HCT116 (cell line): ENCODE measurements around the gene DMWD. TPM values are rescaled to one million over a fixed set of nuclear protein-coding genes. Genes with fewer than 3 reads are reported as not detected.

Source experiments
- ATAC-seq: fragments of 200-7000 bp; cut with Tn5 transposase; 2 replicates; pipeline ENCODE4 v1.9.1; 2020; ENCODE audit warnings: mild to moderate bottlenecking, moderate library complexity
- BruUV-seq: library from RNA; stranded (reverse); fragments of 400-500 nt; replicated peaks from 2 replicates; lab custom pipeline; 2021; lab: Mats Ljungman, UMichigan
- CTCF ChIA-PET: fragments of 300-600 bp; sonication (Branson Sonifier 250); formaldehyde crosslinking; loops from one replicate; lab custom pipeline; 2021; ENCODE audit warnings: antibody characterized with exemption; lab: Charles Lee
- POLR2A ChIA-PET: fragments of 300-600, 350-600 bp; sonication (Branson Sonifier 250); formaldehyde crosslinking; loops from one replicate; lab custom pipeline; 2021; ENCODE audit warnings: antibody characterized with exemption; lab: Charles Lee
- RAD21 ChIA-PET, 2 experiments: fragments of 300-600 bp; sonication (Branson Sonifier 250); formaldehyde crosslinking; loops; one replicate each; lab custom pipeline; 2023; ENCODE audit warnings: low total read pairs in 2 of 2; ENCODE audit not compliant: uncharacterized antibody in 2 of 2, unreplicated experiment in 2 of 2, low non-redundant PET in 1 of 2; lab: Charles Lee
- DNase-seq: peaks from one replicate; pipeline ENCODE4 v3.0.0-alpha.2; 2010; ENCODE audit warnings: low read depth, low spot score
- H2AFZ ChIP-seq: fragments of 200-600 bp; shearing (Covaris generic), sonication (generic); 2 replicates; pipeline ENCODE4 v1.6.1; 2017; ENCODE audit warnings: low read depth, mixed run types, mixed read lengths, antibody characterized with exemption, low read length; ENCODE audit not compliant: poor library complexity, severe bottlenecking
- H3K27ac ChIP-seq: 2 replicates; pipeline ENCODE4 v1.5.1; 2012; ENCODE audit warnings: low read depth, low read length
- H3K27me3 ChIP-seq: fragments of 200-600 bp; sonication (generic); 2 replicates; pipeline ENCODE4 v1.6.1; 2016; ENCODE audit warnings: mixed run types, low read length, mixed read lengths; ENCODE audit not compliant: insufficient read depth
- H3K36me3 ChIP-seq, 2 experiments: fragments of 200-500 bp in 1 of 2; fragments of 200-600 bp in 1 of 2; sonication (Bioruptor generic) in 1 of 2; sonication (generic) in 1 of 2; 2 replicates each; pipeline versions ENCODE4 v1.5.1 to v1.6.1; 2014 to 2016; ENCODE audit warnings: low read length in 2 of 2, inconsistent platforms in 1 of 2, mixed read lengths in 1 of 2, mixed run types in 1 of 2; ENCODE audit not compliant: insufficient read depth in 2 of 2, control insufficient read depth in 1 of 2
- H3K4me1 ChIP-seq, 2 experiments: fragments of 200-600 bp in 1 of 2; sonication (generic) in 1 of 2; 2 replicates each; pipeline versions ENCODE4 v1.5.1 to v1.6.1; 2012 to 2017; ENCODE audit warnings: low read length in 2 of 2, inconsistent platforms in 1 of 2, mild to moderate bottlenecking in 1 of 2, mixed read lengths in 1 of 2, mixed run types in 1 of 2, moderate library complexity in 1 of 2; ENCODE audit not compliant: insufficient read depth in 2 of 2, control insufficient read depth in 1 of 2
- H3K4me2 ChIP-seq: fragments of 200-600 bp; sonication (generic); 2 replicates; pipeline ENCODE4 v1.6.1; 2017; ENCODE audit warnings: mixed run types, low read length, mixed read lengths
- H3K4me3 ChIP-seq, 2 experiments: fragments of 200-600 bp in 1 of 2; sonication (generic) in 1 of 2; replicated peaks in 1 of 2; 2 replicates each; pipeline ENCODE4 v1.5.1; 2011 to 2016; ENCODE audit warnings: low read length in 2 of 2, control low read depth in 1 of 2, low read depth in 1 of 2, mild to moderate bottlenecking in 1 of 2, mixed read lengths in 1 of 2, mixed run types in 1 of 2
- H3K79me2 ChIP-seq: fragments of 200-600 bp; sonication (generic); 2 replicates; pipeline ENCODE4 v1.6.1; 2017; ENCODE audit warnings: mild to moderate bottlenecking, mixed run types, low read length, moderate library complexity, mixed read lengths; ENCODE audit not compliant: insufficient read depth
- H3K9ac ChIP-seq: fragments of 200-600 bp; sonication (generic); 2 replicates; pipeline ENCODE4 v1.6.1; 2016; ENCODE audit warnings: low read length, mixed read lengths
- H3K9me2 ChIP-seq: fragments of 200-600 bp; sonication (generic), shearing (Covaris generic); 2 replicates; pipeline ENCODE4 v1.6.1; 2017; ENCODE audit warnings: mixed run types, mild to moderate bottlenecking, moderate library complexity; ENCODE audit not compliant: insufficient read depth
- H3K9me3 ChIP-seq, 2 experiments: fragments of 200-500 bp in 1 of 2; fragments of 200-600 bp in 1 of 2; sonication (Bioruptor generic) in 1 of 2; sonication (generic) in 1 of 2; 2 replicates each; pipeline ENCODE4 v1.6.1; 2014 to 2017; ENCODE audit warnings: low read length in 2 of 2, mixed read lengths in 2 of 2, inconsistent platforms in 1 of 2, low read depth in 1 of 2, mild to moderate bottlenecking in 1 of 2, mixed run types in 1 of 2, moderate library complexity in 1 of 2; ENCODE audit not compliant: control insufficient read depth in 1 of 2, insufficient read depth in 1 of 2
- H4K20me1 ChIP-seq: fragments of 200-600 bp; sonication (generic), shearing (Covaris generic); 2 replicates; pipeline ENCODE4 v1.6.1; 2017; ENCODE audit warnings: mixed run types, mild to moderate bottlenecking, moderate library complexity; ENCODE audit not compliant: insufficient read depth
- EZH2 ChIP-seq: fragments of 200-600 bp; sonication (generic); IDR thresholded peaks from 2 replicates; pipeline ENCODE4 v1.6.1; 2017; ENCODE audit warnings: antibody characterized with exemption, mixed run types
- YY1 ChIP-seq: IDR thresholded peaks from 2 replicates; pipeline ENCODE4 v1.6.1; 2011; ENCODE audit warnings: low read length, low read depth, moderate library complexity, mild to moderate bottlenecking; ENCODE audit not compliant: insufficient replicate concordance; ENCODE audit errors: extremely low read depth
- ZFX ChIP-seq: fragments of 450-650 bp; IDR thresholded peaks from 2 replicates; pipeline ENCODE4 v1.6.1; 2017
- intact Hi-C: fragments of 100-400 bp; cut with micrococcal nuclease; formaldehyde crosslinking; loops from 2 replicates; pipeline ENCODE4 v1.10.0; 2022
- total RNA-seq: library from RNA; stranded (reverse); gene quantifications from one replicate; pipeline ENCODE4 v1.2.1, GENCODE V29; 2021; ENCODE audit not compliant: unreplicated experiment
- TF ChIP-seq, protein P1 (sequence below): IDR thresholded peaks from 2 replicates; pipeline ENCODE4 v1.6.1; 2012; ENCODE audit warnings: low read depth

DMWD gene
- total RNA-seq, 1 experiment from 2014 or later: 56.8 TPM

DNA sequence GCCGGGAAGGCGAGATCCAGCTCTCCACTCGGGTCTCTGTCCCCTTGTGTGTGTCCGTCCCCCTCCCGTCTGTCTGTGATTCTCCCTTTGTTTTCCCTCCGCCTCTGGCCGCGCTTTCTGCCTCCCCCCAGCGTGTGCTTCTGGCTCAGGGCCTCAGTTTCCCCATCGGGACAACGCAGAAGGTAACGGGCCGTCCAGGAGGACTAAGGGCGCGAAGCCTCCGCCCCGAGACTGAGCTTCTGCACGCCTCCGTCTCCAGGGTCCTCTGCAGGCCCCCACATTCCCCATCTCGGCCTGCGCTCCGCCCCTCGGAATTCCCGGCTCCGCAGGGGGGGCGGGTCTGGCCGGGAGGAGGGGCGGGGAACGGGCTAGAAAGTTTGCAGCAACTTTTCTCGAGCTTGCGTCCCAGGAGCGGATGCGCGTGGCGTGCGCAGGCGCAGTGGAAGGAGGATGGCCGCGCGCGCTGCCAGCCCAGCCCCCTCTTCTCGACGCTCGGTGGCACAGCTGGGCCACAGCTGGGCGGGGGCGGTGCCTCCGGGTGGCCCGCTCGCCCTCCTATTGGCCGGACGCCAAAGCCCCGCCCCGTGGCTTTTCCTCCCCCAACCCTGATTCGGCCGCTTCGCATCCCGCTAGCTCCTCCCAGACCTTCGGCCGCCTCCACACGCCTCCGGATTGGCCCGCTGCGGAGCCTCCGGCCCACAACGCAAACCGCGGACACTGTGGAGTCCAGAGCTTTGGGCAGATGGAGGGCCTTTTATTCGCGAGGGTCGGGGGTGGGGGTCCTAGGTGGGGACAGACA, 23.5 kb downstream of the DMWD start, which contains the start of gene SIX5 (continued):
- TF ChIP-seq, protein P1, sequence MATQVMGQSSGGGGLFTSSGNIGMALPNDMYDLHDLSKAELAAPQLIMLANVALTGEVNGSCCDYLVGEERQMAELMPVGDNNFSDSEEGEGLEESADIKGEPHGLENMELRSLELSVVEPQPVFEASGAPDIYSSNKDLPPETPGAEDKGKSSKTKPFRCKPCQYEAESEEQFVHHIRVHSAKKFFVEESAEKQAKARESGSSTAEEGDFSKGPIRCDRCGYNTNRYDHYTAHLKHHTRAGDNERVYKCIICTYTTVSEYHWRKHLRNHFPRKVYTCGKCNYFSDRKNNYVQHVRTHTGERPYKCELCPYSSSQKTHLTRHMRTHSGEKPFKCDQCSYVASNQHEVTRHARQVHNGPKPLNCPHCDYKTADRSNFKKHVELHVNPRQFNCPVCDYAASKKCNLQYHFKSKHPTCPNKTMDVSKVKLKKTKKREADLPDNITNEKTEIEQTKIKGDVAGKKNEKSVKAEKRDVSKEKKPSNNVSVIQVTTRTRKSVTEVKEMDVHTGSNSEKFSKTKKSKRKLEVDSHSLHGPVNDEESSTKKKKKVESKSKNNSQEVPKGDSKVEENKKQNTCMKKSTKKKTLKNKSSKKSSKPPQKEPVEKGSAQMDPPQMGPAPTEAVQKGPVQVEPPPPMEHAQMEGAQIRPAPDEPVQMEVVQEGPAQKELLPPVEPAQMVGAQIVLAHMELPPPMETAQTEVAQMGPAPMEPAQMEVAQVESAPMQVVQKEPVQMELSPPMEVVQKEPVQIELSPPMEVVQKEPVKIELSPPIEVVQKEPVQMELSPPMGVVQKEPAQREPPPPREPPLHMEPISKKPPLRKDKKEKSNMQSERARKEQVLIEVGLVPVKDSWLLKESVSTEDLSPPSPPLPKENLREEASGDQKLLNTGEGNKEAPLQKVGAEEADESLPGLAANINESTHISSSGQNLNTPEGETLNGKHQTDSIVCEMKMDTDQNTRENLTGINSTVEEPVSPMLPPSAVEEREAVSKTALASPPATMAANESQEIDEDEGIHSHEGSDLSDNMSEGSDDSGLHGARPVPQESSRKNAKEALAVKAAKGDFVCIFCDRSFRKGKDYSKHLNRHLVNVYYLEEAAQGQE: no peak
- TF ChIP-seq, all 23 proteins: peak for 8

DNA sequence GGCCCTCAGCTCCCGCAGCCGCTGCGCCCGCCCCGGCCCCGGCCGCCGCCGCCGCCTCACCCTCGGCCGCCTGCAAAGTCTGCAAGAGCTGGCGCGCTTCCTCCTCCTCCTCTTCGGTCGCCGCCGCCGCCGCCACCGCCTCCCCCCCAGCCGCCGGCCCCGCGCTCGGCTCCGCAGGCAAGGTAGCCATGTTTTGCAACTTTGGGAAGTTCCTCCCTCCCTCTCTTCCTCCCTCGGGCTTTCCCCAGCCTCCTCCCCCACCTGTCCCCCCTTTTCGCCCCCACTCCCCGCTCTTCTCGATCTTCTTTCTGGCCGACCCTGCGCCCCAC, 24.0 kb downstream of the DMWD start:
- TF ChIP-seq YY1 (peak; percentile 53), ZFX (peak; percentile 41; the same call in 1 of the 2 replicates), EZH2 (no peak)
- Histone ChIP-seq H3K4me1 (peaks cover 14 to 48% of the 10 kb centered on the region in 2 experiments), H3K79me2 (no peaks in the 10 kb centered on the region), H3K9me2 (no peaks in the 10 kb centered on the region), H3K36me3 (no peaks in the 10 kb centered on the region), H3K9me3 (no peaks in the 10 kb centered on the region), H3K9ac (peak overlapping the region; percentile 84), H3K4me2 (peak overlapping the region; percentile 92), H2AFZ (peak overlapping the region; percentile 68), H4K20me1 (no peaks in the 10 kb centered on the region), H3K4me3 (peak overlapping the region; percentile 80 to 84), H3K27me3 (no peaks in the 10 kb centered on the region), H3K27ac (peak overlapping the region; percentile 98)
- ChIA-PET RAD21 (interaction anchor here in 1 of 2 experiments (0.6 kb wide), 1 partner anchor 60 kb away, joined by 5 read pairs; no protein-coding TSS in a partner anchor), CTCF (interaction anchor here (0.7 to 4.2 kb wide), 10 partner anchors 10 to 329 kb away, joined by 3 to 71 read pairs (median 22); partner anchors contain the start of genes DMPK, DMWD, QPCTL and SNRPD2), POLR2A (interaction anchor here (0.9 to 3.6 kb wide), 6 partner anchors 9 to 95 kb away, joined by 3 to 50 read pairs (median 6); partner anchors contain the start of genes DMPK, FOXA3 and QPCTL)
- BruUV-seq: no TSS peak
- intact Hi-C loops: loop anchor here (2.0 kb wide), 1 partner anchor 52 kb away; no protein-coding TSS in a partner anchor
- no peak for ATAC-seq
- DNase-seq: no peak
